Stimulated activated CD8-positive, alpha-beta memory T cell treated with anti-CD3 and anti-CD28 coated beads, Interleukin-2, amount 100 ng/mL, for 48 hours (primary cell): ENCODE measurements around the gene MOCOS.

Experiments
- DNase-seq, 2 donors: peaks; one replicate each; pipeline ENCODE4 v3.0.0-alpha.2; 2020; ENCODE audit warnings: low read depth in 2 of 2

MOCOS gene

DNA sequence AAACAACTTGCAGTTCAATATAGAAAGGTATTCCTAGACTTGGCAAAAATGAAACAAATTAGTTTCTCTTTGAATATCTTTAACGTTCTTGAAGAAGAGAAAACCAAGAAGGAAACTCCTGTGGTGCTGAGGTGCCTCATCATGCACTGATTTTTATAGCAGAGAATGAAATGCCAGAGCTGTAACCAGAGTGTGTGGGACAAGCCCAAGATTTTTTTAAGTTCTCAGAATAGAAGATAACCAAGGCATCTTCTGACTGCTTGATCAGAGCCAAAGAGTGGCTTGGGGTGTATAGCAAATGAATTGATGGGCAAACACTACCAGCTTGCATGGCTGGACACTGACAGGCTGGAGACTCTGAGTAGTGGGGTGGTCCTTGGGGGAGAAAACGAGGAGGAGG is 118.1 kb downstream of the MOCOS start:
- DNase-seq: no peak

GRCh38 chr18:36307513-36307912 is 120.2 kb downstream of the MOCOS start:
- DNase-seq: no peak

- no peak for DNase-seq
These were observed 121.6 kb downstream of the MOCOS start for GRCh38 chr18:36308711-36309435.

DNA sequence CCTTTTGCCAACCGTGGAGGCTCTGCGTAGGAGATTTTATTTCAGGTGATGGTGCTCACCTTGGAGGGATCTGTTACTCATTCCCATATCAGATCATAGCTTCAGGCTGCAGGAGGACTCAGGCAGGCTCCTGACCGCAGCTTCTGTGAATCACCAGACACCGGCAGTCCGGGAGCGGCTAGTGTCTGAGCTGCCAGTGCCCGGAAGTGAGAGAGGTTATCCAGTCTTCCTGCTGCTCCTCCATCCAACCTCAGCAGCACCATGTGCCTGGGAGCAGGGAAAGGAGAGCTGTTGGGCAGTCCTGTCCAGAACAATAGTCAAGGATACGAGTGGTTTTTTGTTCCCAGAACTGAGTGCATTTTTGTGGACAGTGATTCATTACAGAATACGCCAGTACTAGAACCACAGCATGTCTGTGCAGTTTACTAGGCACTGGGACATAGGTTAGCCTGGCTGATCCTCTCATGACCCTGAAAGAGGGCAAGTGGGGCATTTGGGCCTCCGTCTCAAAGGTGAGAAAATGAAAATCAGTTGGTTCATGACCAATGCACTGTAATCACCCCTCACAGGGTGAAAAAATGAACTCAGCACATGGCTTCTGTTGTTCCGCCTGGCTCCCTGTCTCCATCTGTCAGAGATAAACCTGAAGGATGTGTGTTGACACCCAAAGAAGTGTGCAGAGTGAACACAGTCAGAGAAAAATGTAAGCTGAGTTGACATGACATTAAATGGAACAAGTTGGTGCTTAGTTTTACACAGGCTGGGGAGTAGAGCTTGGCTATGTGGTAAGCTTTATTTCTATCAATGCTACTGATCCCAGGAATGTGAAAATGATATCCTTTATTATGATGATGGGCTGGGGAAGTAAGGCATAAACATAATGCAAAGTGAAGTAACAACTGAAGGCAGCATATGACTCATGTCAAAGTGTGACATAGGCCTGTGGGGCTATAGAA is 122.4 kb downstream of the MOCOS start:
- no peak for DNase-seq

DNA sequence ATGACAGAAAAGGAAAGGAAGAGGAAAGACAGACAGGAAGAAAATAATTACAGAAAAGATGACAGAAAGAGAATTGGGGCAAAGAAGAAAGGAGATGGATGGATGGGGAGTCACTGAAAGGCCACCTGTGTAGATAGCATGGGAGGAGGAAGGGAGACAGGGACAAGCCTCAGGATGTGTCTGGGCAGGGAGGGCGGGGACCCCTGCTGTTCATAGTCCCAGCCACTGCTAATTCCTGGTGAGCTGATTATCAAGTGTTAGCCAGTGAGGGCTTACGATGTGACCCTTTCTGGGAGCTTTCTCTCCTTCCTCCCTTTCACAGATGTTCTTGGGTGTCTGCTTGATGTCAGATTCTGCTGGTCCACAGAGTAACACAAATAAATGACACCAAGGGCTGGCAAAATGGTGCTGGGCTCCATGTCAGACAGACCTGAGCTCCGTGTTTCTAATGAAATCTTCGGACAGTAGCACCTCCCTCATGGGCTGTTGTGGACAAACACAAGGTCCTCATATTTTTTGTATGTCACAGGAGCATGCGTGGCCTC is 123.8 kb downstream of the MOCOS start:
- no peak for DNase-seq

GRCh38 chr18:36312806-36313395 is 125.6 kb downstream of the MOCOS start:
- DNase-seq: no peak

- no peak for DNase-seq
These were observed 126.8 kb downstream of the MOCOS start for GRCh38 chr18:36314098-36314497.

DNA sequence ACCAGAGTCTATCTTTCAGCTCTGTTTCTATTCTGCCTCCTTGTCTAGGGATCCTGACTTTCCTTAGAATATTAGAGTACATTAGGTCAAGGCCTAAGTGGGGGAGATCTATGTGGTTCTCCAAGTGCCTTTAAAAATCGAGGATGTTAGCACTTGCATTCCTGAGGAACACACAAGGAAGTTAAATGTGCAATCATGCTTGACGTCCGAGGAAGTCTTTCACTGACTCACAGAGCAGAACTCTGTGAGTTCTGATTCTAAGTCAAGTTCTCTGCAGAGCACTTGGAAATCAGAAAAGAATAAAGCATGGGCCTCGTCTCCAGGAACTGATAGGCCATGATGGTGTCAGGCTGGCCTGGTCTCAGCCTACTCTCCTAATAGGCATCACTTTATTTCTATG is 127.5 kb downstream of the MOCOS start:
- DNase-seq: no peak

DNA sequence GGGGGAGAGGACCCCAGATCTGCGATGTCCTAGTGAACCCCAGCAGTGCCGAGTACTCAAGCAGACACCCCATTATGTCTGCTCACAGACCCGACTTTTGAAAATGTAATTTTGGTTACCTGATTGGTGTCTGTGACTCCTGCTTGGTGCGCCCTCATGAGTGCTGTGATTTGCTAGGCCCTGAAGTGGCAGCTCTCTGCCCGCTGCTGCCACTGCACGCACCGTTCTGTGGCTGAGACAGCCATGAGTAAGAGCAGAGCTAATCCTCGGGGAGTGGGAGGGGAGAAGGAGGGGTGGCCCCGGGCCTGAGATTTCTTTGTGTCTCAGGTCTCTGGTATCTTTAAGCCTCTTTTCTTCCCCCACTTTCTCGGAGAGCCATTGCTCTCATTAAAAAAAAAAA is 128.4 kb downstream of the MOCOS start:
- no peak for DNase-seq

GRCh38 chr18:36316246-36316645 is 128.9 kb downstream of the MOCOS start:
- DNase-seq: no peak
